ENCODE results near the gene RYR2. TPM values are rescaled to one million over a fixed set of nuclear protein-coding genes. Genes with fewer than 3 reads are reported as not detected.
A peak's percentile ranks its signal among the peaks of the same experiment; 100 is the strongest.
"Not testable (repeated sequence)": the region's sequence is repeated elsewhere in the genome, so short reads cannot be mapped to it uniquely, and the experiment has no call there.

RYR2 gene
- total RNA-seq, 1 experiment from 2014 or later, result 0.27 TPM

GRCh38 chr1:237074371-237075117, 32.6 kb downstream of the RYR2 start:
- DNase-seq (ENCODE audit: low read depth), result no peak

GRCh38 chr1:237084341-237085077, 42.5 kb downstream of the RYR2 start:
- DNase-seq (ENCODE audit: low read depth), result no peak

- no peak for DNase-seq (ENCODE audit: low read depth)
Observed at GRCh38 chr1:237091691-237092090, 49.7 kb downstream of the RYR2 start.

DNA sequence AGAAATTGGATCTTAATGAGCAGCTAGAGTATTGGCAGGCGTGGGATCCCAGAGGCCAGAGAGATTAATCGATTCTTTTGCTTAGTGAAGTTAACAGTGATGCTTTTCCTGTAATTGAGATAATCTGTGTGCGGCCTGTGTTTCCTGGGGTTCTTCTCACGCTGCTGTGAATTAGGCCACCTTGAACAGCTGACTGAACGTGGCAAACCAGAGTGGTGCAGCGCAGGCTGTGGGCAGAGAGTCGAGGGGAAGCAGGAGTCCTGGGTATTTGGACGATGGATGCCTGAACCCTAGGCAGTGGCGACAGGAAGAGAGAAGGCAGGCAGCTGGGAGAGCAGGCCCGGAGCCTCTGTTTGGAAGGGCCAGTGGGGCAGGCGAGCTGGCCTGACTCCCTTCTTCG, 51.7 kb downstream of the RYR2 start:
- DNase-seq (ENCODE audit: low read depth), result no peak

DNA sequence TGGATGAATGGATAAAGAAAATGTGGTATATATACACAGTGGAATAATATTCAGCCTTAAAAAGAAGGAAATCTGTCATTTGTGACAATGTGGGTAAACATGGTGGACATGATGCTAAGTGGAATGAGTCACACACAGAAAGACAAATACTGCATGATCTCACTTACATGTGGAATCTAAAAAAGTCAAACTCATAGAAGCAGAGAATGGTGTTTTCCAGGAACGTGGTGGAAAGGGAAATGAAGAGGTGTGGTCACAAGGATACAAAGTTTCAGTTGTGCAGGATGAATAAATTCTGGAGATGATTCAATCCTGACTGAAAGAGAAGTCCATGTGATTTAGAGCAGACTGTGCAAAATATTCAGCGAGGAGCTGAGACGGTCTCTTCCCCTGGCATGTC, 56.6 kb downstream of the RYR2 start:
- DNase-seq (ENCODE audit: low read depth), result peak; percentile 7

DNA sequence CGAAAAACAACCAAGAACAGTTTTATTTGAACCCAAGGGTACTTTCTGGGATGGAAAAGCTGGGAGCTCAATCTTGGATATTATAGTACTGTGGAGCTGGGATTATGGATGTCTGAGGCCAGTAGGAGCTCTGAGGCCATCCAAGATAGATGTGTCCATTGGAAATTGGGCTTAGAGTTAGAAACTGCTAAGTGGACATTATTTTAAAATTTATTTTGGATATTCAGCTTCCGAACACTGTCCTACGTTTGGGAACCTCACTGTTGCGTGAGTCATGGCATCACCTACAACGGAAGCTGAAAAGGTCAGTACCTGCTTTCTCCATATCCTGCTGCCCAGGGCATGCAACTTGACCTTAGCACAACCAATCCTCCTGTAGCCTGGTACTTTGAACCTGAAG, 61.0 kb downstream of the RYR2 start:
- DNase-seq (ENCODE audit: low read depth), result no peak

- no peak for DNase-seq (ENCODE audit: low read depth)
Observed at GRCh38 chr1:237104096-237104495, 62.1 kb downstream of the RYR2 start.

DNA sequence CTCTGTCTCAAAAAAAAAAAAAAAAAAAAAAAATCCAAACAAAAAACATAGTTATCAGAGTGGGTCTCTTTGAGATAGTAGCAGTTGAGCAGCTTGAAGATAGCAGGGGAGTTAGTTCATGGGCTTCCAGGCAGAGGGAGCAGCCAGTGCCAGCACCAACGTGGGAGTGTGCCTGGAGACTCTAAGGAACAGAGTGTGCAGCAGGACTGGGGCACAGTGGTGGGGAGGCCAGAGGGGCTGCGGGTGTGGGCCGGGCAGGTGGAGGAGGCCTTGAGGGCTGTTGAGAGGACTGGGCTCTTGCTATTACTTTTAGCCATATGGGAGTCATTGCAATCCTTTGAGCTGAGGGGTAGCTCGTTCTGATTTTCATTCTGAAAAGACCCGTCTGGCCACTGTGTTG, 63.8 kb downstream of the RYR2 start:
- DNase-seq (ENCODE audit: low read depth), result no peak

GRCh38 chr1:237108297-237109040, 66.5 kb downstream of the RYR2 start:
- DNase-seq (ENCODE audit: low read depth), result no peak

DNA sequence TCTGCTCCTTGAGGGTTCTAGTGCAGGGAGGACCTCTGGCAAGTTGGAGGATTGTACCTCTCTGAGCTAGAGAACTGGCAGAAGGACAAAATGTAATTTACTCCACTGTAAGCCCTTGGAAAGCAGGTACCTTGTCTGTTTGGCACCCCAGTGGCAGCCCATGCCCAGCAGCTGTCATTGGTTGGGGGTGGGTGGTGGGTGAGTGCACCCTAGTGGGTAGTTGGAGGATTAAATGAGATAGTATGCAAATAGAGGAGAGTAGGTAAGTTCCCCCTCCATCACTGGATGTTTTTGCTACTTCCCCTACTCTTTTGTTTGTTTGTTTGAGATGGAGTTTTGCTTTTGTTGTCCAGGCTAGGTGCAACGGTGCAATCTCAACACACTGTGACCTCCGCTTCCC, 69.8 kb downstream of the RYR2 start:
- DNase-seq (ENCODE audit: low read depth), result no peak

DNA sequence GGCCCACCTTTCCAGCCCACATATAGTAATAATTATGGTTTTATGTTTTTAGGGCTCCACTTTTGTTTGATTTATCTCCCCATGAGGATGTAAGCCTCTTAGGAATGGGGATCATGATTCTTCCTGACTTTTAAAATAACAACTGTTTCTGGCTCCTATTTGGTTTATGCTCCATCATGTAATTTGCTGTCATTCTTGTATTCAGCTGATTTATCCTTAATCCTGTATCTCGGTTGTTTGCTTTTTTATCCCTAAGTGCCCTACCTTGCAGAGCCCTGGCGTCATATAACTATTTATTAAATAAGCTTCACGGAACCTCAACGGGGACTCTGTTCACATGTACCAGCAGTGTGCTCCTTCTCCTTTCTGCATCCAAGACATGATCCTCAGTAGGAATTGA, 70.7 kb downstream of the RYR2 start:
- no peak for DNase-seq (ENCODE audit: low read depth)

DNA sequence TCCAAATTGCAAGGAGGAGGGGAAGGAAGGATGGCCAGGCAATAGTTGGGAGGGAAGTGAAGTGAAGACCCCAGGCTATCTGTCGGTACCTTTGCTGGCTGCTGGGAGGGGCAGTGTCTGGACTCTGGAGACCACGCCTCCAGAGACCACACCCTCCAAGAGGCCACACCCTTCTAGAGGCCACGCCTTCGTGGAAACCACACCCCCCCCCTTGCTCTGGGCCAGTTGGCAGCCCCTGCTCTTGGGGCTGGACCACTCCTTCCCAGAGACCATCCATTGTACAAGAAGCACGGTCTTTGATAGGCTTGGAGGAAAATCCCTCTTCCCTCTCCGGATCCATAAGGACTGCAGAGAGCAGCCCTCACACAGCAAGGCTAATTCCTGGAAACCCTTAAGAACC, 73.1 kb downstream of the RYR2 start:
- no peak for DNase-seq (ENCODE audit: low read depth)

- no peak for DNase-seq (ENCODE audit: low read depth)
Observed at GRCh38 chr1:237119091-237119490, 77.1 kb downstream of the RYR2 start.

DNA sequence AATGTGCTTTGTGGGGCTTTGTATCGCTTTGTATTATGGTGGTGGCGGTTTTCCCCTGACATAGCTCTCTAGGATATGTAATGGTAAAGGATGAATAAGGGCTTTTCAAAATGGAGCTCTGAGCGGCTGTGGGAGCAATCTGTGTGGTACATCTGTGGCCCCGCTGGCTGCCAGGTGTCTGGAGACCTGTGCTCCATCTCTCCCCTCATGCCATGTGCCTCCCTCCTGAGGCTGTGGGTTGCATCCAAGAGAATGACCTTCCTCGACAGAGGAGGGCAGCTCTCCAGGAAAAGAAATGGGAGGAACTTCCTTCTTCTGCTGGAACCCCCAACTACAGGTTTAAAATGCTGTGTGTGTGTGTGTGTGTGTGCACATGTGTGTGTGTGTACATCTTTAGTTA, 78.7 kb downstream of the RYR2 start:
- no peak for DNase-seq (ENCODE audit: low read depth)

GRCh38 chr1:237124856-237125462, 83.0 kb downstream of the RYR2 start:
- DNase-seq (ENCODE audit: low read depth), result peak; percentile 22

DNA sequence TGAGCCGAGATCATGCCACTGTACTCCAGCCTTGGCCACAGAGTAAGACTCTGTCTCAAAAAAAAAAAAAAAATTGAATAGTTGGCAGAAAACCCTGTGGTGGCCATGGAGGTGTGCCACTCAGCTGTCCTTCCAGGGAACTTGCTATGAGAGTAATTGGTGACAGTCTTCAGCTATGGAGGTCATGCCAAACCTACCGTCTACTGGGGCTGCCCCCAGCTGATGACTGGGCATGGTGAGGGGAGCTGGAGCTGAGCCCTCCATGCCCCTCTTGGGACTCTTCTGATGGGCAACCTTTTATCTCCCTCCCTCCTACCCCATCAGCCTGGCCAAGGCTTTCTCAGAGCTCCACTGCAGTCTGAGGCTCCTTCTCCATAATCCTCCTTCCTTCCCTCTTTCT, 84.2 kb downstream of the RYR2 start:
- DNase-seq (ENCODE audit: low read depth), result no peak

- not testable (repeated sequence) for DNase-seq (ENCODE audit: low read depth)
Observed at GRCh38 chr1:237127301-237127700, 85.3 kb downstream of the RYR2 start.

GRCh38 chr1:237133921-237134320, 91.9 kb downstream of the RYR2 start:
- peak; percentile 6 for DNase-seq (ENCODE audit: low read depth)

DNA sequence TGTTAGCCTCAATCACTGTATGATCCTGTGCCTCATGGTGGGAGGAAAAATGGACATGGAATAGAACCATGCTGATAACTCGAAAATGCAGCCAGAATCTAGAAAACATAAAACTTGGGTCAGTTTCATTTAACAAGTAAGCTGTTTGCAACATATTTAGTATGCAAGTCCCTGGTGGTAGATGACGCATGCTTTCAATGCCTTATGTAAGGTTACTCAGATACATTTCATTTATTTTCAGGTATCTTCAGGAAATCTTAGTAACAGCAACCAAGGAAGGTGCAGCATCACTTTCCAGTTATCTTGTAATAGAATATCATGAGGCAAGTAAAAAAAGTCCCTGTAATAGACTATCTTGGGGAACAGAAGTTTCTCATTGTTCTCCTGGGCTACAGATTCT, 92.9 kb downstream of the RYR2 start:
- no peak for DNase-seq (ENCODE audit: low read depth)

DNA sequence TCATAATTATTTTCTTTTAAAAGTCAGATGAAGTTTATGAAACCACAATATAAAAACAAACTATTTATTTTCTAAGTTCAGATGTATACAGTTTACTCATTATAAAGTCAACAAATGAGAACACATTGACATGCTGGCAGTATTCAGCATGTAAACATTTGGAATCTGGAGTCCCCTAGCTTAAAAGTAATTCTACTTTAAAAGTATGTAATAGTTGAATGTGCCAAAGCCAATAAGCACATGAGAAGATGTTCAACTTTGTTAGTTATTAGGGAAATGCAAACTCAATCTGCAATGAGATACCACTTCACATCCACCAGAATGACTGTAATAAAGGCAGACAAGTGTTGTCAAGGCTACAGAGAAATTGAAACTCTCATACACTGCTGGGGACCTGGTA, 96.6 kb downstream of the RYR2 start:
- DNase-seq (ENCODE audit: low read depth), result no peak

- DNase-seq (ENCODE audit: low read depth), result no peak
Observed at GRCh38 chr1:237139732-237140131, 97.7 kb downstream of the RYR2 start.

DNA sequence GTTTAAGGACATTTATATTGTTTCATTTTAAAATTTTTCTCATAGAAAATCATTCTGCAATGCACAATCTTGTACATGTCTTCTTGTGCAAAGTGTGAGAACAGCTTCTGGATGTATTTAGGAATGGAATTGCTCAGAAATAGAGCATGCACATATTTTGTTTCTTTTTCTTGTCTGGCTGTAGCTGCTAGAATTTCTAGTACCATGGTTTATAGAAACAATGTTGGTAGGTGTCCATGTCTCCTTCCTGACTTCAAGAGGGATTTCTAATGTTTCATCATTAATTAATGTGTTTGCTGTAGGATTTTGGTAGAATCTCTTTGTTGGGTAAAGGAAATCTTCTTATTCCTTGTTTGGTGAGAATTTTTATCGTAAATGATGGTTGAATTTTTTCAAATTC, 99.0 kb downstream of the RYR2 start:
- DNase-seq (ENCODE audit: low read depth), result no peak

Measured in M059J (cell line).